GM21619 (cell line): ENCODE measurements around the gene PRR15.
A peak's percentile ranks its signal among the peaks of the same experiment; 100 is the strongest.

Experiments used
- ATAC-seq: cut with Tn5 transposase; IDR thresholded peaks from one replicate; pipeline ENCODE4 v1.9.1; 2021; ENCODE audit not compliant: unreplicated experiment

PRR15 gene

DNA sequence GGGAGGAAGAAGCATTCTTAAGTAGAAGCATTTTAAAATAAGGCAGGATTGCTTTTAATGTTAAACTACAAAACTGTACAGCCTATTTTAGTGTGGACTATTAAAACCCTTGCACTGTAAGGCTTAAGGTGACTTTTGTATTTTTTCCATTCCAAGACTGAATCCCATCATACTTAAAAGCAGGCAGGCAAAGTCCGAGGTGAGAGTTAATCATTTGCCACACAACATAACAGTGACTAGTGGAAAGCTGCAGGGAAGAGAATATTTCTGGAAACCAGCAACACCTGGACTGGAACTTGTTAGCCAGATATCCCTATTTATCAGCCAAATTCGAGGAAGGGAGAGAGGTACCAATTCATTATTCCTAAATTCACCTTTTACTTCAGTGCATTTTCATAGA is 3.5 kb downstream of the PRR15 start:
- ATAC-seq: no peak

DNA sequence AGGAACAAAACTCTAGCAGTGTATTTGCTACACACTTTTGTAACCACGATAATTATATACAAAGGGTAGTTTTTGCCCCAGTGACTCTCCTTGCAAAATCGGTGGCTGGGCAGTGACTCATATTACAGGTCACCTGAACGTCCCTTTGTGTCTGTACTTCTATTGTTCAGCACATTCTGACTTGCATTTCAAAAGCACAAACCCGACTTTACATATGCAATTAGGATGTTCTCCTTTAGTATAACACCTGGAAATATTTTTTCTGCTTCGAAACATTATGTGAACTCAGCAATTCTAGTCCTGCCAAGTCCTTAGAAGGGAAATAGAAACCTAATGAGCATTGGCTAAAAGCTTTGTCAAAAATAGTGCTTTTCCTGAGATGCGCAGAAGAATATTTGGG is 6.0 kb downstream of the PRR15 start:
- no peak for ATAC-seq

GRCh38 chr7:29572558-29572957 is 8.9 kb downstream of the PRR15 start:
- ATAC-seq: no peak

DNA sequence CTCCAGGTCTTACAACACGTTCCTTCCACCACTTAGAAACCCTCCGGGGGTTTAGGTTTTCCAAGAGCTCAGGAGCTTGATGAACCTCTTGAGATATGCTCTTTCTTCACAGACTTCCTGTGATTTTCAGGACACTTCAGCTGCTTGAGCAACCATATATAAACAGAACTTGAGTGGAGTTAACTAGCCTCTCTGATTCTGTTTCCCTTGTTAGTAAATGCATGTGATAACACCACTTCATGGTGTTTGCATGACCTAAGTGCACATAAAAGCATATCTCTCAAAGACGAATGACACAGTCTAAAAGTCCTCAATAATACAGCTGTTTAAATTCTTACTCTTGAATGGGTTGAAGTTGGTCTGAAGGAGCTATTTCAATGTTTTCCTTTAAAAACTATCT is 9.9 kb downstream of the PRR15 start:
- ATAC-seq: no peak

DNA sequence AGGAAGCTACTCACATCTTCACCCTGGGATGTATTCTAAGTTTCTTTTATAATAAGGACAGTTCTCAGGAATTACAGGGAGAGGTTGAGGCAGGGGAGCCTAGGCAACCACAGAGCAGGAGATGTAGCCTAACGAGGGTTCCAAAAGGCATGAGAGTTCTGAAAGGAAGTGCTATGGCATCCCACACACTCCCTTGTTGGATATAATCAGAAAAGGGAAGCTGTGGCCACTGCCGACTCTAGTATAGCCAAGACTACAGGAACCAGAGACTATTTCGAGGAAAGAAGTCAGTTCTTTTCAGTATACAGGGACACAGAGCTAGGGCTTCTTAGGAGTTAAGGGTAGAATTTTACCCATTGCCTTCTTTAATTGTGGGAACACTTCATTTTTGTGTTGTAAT is 11.0 kb downstream of the PRR15 start:
- ATAC-seq: no peak

GRCh38 chr7:29587195-29587808 is 23.7 kb downstream of the PRR15 start:
- ATAC-seq: peak; percentile 51

GRCh38 chr7:29588212-29588611 is 24.6 kb downstream of the PRR15 start:
- no peak for ATAC-seq

DNA sequence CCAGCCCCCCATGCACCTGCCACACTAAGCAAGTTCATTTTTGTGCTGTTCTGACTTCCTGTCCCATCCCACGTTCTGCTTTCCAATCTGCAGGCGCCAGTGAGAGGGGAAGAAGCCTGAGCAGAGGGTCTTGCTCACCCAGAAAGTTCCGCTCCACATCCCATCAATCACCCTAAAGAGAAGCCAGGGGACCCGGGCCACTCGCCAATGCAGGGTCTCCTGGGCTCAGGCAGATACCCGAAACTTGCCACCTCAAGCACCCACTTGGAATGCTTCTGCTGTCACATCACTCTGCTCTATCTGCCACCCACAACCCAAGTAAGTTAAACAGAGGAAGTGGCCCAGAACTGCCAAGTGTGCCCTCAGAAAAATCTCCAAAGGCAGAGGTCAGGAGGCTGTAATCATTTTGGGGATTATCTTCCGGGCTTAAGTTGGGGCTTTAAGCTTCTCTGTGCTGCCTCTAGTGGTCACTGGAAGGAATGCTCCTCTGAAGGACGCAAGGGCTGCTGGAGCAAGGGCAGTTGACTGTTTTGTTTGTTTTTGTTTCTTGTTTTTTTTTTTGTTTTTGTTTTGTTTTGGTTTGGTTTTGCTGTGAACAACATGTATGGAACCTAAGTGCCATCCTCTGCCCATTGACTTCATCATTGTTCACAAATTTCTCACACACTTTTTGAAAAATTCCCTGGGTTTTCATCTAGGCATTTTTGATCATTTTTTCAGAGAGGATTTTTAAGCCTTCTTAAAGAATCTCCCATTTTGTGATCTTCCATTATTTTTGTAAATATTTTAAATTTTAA is 25.5 kb downstream of the PRR15 start:
- ATAC-seq: peak; percentile 91

- ATAC-seq: no peak
These were observed 29.2 kb downstream of the PRR15 start for GRCh38 chr7:29592866-29593265.

DNA sequence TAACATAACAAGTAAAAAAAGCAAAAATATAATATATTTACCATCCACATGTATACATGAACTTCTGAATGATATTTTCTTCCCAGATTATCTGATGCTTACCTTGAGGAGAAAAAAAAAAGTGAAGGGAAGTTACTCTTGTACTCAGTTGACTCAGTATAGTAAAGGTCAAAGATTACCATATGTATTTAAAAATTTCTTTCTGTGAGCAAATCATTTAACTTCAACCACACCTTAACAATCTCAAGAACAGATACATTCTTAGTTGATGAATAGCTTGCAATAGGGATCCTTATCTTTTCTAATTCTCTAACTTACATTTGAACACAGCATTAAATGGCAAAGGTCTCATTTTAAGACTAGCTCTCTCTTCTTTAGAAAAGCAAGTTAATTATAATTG is 29.8 kb downstream of the PRR15 start:
- no peak for ATAC-seq

- ATAC-seq: no peak
These were observed 33.1 kb downstream of the PRR15 start for GRCh38 chr7:29596593-29597178.

DNA sequence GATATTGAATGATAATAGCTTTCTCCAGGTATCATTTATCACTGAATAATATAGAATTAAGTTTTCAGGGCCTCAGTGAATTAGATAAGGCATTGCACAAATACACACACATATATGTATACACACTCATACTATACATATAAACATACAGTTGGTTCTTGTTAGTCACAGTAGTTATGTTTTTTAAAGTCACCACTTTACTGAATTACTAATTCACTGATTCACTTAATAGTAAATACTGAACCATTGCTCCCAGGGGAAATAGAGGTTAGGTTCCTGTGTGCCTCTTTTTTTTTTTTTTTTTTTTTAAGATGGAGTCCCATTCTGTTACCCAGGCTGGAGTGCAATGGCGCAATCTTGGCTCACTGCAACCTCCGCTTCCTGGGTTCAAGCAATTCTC is 33.6 kb downstream of the PRR15 start:
- no peak for ATAC-seq

GRCh38 chr7:29598137-29598536 is 34.5 kb downstream of the PRR15 start:
- no peak for ATAC-seq

DNA sequence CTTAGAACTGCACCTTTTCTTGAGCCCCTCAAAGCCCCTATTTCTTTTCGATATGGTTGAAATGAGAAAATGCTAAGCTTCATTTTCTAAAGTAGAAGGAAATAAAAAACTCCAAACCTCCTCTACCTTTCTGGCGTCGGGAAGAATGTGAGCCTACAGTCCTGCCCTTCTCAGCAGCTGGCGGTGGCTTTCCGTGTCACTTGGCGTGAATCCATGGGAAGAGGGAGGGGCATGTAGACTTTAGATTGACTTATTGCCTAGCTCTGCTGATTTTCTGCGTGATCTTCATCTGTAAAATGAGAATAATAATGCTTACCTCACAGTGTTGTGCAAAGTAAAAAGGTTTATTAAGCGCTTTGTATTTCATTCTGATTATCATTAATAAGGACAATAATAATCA is 35.0 kb downstream of the PRR15 start:
- no peak for ATAC-seq

GRCh38 chr7:29599026-29599425 is 35.4 kb downstream of the PRR15 start:
- no peak for ATAC-seq

DNA sequence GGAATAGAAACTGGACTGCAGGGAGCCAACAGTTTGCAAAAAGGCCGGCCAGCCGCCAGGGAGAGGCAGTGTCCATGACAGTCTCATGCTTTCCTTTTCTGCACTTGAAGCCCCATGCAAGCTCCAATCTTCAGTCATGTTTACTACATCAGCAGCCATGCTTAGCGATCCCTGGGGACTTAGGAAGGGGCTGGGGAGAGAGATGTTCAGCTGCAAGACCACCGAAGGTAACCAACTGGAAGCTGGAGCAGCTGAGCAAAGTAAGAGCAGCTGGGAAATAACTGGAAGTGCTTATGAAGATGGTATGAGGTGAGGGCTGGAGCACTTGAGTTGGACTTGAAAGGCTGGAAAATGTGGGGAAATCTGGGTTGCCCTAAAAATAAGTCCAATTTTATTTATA is 37.0 kb downstream of the PRR15 start:
- no peak for ATAC-seq

GRCh38 chr7:29604052-29604451 is 40.4 kb downstream of the PRR15 start:
- ATAC-seq: no peak

GRCh38 chr7:29604702-29605101 is 41.1 kb downstream of the PRR15 start:
- no peak for ATAC-seq

- no peak for ATAC-seq
These were observed 42.0 kb downstream of the PRR15 start for GRCh38 chr7:29605671-29606070.

DNA sequence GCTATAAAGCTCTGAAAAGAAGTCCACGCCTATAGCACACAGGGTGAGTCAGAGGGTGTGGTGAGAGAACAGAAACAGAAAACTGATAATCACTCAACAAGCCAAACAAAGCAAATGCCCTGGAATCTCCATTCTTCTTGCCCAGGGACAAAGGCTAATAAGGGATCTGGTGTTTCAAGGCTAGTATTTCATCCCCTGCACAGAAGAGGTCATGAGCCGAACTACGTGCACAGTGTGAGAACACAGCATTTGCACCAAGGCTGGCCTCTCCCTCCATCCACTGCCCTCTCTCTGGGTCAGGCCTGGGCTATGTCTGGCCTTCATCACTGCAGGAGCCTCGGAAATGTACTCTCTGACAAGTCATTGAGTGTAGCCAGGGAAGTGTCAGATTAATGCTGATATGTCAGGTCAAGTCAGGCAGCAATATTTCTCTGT is 42.7 kb downstream of the PRR15 start:
- no peak for ATAC-seq

DNA sequence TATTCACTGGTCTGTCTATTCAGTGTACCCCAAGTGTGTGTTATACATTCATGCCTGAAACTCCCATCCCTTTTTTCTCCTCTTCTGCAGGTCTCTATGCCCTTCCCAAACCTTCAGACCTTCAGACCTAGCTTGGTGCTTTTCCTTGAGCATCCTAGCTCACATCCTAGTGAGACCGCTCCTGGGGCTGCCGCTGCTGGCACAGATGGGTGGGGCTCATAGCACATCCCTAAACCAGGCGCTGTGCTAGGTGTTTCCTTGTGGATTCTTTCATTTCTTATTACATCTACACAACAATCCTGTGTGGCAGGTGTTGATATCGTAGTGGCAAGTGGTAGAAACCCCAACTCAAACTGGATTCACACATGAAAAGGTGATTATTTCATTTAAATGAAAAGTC is 43.2 kb downstream of the PRR15 start:
- ATAC-seq: no peak

GRCh38 chr7:29607259-29607658 is 43.6 kb downstream of the PRR15 start:
- ATAC-seq: no peak
